Measurements from ENCODE around the gene PLAU.
"Not testable (repeated sequence)": the region's sequence is repeated elsewhere in the genome, so short reads cannot be mapped to it uniquely, and the experiment has no call there.

PLAU gene

DNA sequence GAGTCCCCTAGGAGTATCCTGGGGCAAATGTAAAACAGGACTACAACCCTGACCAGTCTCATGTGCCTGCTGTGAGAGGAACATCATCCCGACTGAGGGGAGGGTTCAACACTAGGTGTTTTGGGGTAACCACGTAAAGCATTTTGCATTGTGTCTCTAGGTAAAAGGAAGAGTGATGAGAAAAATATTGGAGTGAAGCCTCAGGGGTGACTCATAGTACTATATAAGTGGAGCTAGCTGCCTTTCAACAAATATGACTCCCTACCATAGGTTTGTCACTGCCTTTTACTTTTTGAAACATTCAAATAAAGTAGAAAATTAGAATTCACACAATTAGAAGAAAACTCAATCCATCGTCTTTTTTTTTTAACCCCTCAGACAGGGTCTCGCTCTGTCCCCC, 34.0 kb upstream of the PLAU start:
- no peak for DNase-seq

DNA sequence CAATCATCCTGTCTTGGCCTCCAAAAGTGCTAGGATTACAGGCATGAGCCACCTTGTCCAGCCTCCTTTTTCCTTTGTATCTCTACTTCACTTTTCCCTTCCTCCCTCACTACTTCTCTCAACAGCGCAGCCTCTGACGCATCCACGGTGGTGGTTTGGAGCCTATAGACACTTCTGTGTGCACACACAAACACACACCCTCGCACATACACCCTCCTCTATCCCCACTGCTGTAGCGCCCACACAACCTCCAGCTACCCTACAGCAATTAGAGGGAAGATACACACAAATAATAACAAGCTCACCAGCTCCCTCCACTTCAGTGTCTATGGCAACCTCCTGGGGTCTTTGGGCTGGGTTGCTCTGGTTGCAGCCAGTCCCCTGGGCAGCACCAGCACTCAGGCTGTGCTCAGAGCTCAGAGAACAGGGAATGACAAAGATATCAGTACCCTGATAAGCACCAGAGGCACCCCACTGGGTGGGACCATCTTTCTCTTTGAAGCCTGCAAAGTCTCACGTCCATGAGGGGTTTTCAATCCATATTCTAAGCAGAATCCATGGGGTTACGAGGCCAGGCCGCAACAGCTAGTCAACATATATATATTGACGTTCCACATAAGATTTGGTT, 33.3 kb upstream of the PLAU start:
- DNase-seq: no peak

DNA sequence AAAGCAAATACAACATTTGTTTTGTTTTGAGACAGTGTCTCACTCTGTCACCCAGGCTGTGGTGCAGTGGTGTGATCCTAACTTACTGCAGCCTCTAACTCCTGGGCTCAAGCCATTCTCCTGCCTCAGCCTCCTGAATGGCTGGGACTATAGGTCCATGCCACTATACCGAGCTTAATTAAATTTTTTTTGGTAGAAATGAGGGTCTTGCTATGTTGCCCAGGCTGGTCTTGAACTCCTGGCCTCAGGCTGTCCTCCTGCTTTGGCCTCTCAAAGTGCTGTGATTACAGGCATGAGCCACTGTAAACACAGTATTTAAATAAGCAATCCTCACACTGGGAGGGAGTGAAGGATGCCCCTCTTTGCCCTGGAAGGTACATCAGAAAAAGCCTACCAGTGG, 32.6 kb upstream of the PLAU start:
- DNase-seq: no peak

DNA sequence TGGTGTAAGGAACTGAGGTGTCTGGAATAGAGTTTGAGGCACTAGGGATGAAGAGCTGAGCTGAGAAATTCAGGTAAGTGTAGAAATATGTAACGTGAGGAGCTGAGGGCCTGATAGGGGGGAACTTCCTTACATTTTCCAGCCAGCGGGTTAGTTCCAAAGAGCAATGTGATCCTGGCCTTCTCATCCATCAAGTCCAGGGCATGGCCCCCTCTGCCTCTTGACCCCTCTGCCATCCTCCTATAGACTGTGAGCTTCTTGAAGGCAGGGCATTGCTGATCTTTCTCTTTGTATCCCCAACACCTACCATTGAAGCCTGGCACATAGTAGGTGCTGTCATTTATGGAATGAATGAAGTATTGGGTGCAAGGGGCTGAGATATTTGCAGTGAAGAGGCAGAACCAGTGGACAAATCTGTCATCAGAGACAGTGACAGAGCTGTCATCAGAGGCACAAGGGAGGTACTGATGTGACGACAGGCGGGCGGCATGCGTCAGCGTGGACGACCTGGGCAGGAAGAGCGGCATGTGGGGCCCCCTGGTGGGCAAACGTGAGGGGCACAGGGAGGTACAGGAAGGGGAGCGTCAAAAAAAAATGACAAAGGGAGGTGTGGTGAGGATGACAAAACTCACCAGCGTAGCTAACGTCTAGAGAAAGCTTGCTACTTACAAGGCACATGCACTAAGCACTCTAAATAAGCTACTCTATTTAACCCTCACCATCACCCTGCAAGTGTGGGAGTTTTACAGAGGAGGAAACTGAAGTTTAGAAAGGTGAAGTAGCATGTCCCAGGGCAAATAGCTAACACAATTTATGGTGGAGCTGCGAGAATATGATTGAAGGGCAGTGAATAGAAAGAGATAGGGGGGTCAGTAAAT, 31.4 kb upstream of the PLAU start:
- peak; percentile 95 for DNase-seq

- no peak for DNase-seq
Observed at GRCh38 chr10:73881221-73881919, 29.6 kb upstream of the PLAU start.

DNA sequence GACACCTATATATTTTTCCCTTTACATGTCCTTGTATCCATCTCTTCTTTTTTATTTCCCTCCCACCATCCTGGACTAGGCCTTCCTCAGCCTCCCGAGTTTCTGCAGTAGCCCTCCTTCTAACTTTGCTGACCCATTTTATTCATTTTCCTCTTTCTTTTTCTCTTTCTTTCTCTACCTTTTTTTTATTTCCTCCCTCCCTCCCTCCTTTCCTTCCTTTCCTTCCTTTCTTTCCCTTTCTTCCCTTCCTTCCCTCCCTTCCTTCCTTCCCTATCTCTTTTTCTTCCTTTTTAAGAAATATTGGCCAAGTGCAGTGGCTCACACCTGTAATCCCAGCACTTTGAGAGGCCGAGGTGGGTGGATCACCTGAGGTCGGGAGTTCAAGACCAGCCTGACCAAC, 26.9 kb upstream of the PLAU start:
- DNase-seq: no peak

GRCh38 chr10:73886085-73886529, 24.8 kb upstream of the PLAU start:
- peak; percentile 74 for DNase-seq

DNA sequence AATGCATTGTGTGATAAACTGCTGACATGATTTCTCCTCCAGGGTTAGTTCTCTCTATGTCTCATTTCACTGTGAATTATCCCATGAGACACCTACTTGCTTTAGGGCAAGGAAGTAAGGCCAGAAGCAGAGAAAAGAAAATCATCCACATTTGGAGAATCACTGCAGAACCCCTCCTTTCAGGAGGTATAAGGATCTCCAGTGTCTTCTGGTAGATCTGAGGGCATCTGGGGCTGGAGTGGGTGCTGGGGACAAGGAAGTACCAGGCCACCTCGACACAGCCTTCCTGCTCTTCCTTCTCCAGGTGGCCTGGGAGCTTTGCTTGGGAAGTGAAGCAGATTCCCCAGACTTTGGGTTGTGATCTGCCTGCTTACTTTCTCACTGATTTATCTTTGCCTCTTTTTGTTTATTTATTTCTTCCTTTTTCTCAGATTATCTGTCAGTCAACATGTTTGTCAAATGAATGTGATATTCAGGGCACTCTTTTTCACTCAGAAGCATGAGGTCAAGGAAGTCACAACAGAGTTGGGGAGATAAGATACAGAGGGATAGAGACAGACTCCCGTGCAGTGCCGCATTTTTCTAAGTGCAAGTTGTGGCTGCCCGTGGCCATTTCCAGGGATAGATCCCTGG, 24.2 kb upstream of the PLAU start:
- DNase-seq: no peak

- DNase-seq: no peak
Observed at GRCh38 chr10:73887294-73888039, 23.5 kb upstream of the PLAU start.

DNA sequence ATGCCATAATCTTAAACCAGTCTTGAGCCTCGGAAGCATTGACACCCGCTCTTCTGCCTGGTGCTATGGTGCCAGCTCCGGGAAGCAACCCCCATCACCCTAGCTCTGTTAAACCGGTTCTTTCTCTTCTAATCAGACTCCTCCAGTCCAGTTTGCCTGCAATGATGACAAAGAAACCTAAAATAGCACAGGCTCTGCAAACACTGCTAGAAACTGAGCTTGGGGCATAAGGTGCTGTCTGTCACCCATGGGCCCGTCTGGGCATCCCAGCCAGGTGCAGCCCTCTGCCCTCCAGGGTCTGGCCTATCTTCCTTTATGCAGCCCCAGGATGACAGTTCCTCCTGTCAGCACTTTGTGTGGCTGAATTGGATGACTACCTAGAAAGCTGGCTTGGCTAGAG, 22.4 kb upstream of the PLAU start:
- no peak for DNase-seq

DNA sequence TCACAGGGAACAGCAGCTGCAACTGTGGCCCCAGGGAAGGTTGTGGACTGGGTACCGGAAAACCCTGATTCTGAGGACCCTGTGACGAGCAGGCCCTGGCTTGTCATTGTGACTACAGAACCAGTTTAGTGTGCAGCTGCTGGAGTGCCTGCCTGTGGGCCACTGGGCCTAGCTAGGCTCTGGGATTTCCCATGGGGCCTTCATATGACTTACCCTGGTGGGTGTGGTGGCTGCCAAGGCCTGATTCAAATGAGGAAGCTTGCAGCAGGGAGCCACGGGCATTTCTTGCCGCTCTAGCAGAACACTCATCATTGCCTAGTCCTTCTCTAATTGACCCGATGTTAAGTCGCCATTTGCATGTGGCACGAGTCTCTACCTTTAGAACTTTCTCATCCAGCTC, 21.9 kb upstream of the PLAU start:
- DNase-seq: peak; percentile 76

- not testable (repeated sequence) for DNase-seq
Observed at GRCh38 chr10:73889416-73889815, 21.5 kb upstream of the PLAU start.

- DNase-seq: no peak
Observed at GRCh38 chr10:73890261-73890660, 20.7 kb upstream of the PLAU start.

GRCh38 chr10:73890830-73891229, 20.1 kb upstream of the PLAU start:
- DNase-seq: not testable (repeated sequence)

DNA sequence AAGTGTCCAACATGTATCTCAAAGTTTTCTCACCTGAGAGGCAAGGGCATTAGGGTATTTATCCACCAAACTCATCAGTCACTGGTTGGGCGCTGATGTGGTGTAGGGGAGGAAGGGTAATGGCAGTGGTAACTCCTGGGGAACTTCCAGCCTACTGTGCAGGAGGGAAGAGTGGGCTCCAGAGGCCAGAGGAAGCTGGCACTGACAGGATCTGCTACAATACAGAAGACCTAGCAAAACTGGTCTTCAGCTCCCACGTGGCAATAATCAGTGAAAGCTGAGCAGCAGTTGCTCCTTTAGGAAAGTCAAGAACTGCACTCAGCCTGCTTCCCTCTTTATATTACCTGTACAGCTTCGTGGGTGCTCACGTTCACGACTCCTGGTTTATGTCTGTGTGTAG, 19.4 kb upstream of the PLAU start:
- DNase-seq: no peak

- DNase-seq: no peak
Observed at GRCh38 chr10:73892310-73893030, 18.5 kb upstream of the PLAU start.

GRCh38 chr10:73893426-73893825, 17.5 kb upstream of the PLAU start:
- DNase-seq: no peak

DNA sequence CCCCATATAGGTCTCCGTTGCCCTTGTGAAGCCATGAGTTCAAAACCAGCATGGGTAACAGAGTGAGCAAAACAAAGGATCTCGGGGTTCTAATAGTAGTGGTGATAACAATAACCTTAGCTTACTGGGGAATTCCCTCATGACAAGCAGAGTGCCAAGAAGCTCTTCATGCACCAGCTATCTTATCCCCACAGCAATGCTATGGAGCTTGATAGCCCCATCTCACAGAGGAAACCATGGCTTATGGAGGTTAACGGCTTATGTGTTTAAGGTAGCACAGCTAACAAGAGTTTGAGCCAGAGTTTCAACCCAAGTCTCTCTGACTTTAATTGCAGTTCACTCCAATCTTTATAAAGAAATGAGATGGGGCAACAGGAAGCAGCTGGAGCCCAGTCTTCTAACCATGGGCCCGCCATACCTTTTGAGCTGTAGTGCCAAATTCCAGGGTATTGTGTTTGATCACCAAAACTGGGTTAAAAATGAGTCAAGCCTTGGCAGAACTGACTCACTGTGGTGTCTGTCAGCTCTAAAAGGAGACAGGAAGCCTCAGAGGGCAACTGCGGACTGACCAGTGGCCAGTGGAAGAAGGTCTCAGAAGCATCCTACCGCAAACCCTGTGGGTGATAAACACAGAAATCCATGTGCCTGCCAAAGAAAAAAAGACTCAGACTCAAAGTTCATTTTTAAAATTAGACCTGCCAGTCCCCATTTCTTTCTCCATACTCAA, 16.5 kb upstream of the PLAU start:
- no peak for DNase-seq

- DNase-seq: not testable (repeated sequence)
Observed at GRCh38 chr10:73895381-73895780, 15.6 kb upstream of the PLAU start.

GRCh38 chr10:73897693-73898092, 13.2 kb upstream of the PLAU start:
- DNase-seq: no peak

- no peak for DNase-seq
Observed at GRCh38 chr10:73898730-73899410, 12.1 kb upstream of the PLAU start.
